ENCODE data around the gene ATP1A4. TPM values are rescaled to one million over a fixed set of nuclear protein-coding genes. Genes with fewer than 3 reads are reported as not detected.

Gene ATP1A4
- not detected in 3 replicates for total RNA-seq
- long read RNA-seq = 0 reads

- Mint-ChIP-seq H3K4me1 (ENCODE audit: low read depth) (peaks cover 16% of the 10 kb centered on the region), H3K27me3 (ENCODE audit: low read depth) (no peaks in the 10 kb centered on the region), H3K27ac (ENCODE audit: unreplicated experiment) (no peak within 1 kb of the TSS), H3K36me3 (ENCODE audit: low read depth) (no peaks in the 10 kb centered on the region), H3K9me3 (ENCODE audit: low read depth) (no peaks in the 10 kb centered on the region), H3K4me3 (ENCODE audit: unreplicated experiment) (no peak within 1 kb of the TSS)
- no peak for DNase-seq (ENCODE audit: low spot score)
- TF ChIP-seq CTCF (IDR thresholded peaks at IDR 0.05) = no peak
Observed at GRCh38 chr1:160151303-160151702, at the start of gene ATP1A4. ATP1A4 (plus strand) TSS chr1:160151603; CDS start chr1:160152041, 438 bp downstream.

- peaks cover 8% of the 10 kb centered on the region for H3K27me3 Mint-ChIP-seq (ENCODE audit: low read depth)
- no peak overlapping the region for H3K27ac Mint-ChIP-seq (ENCODE audit: unreplicated experiment)
- TF ChIP-seq CTCF (IDR thresholded peaks at IDR 0.05) = no peak
- H3K9me3 Mint-ChIP-seq (ENCODE audit: low read depth) = no peaks in the 10 kb centered on the region
- H3K4me1 Mint-ChIP-seq (ENCODE audit: low read depth) = peaks cover 32% of the 10 kb centered on the region
- no peaks in the 10 kb centered on the region for H3K36me3 Mint-ChIP-seq (ENCODE audit: low read depth)
- no peak for DNase-seq (ENCODE audit: low spot score)
- no peak overlapping the region for H3K4me3 Mint-ChIP-seq (ENCODE audit: unreplicated experiment)
Observed at GRCh38 chr1:160101717-160102522, 49.5 kb upstream of the ATP1A4 start.

GRCh38 chr1:160103658-160104408, 47.6 kb upstream of the ATP1A4 start:
- DNase-seq (ENCODE audit: low spot score) = no peak
- H3K36me3 Mint-ChIP-seq (ENCODE audit: low read depth) = no peaks in the 10 kb centered on the region
- no peaks in the 10 kb centered on the region for H3K9me3 Mint-ChIP-seq (ENCODE audit: low read depth)
- no peak overlapping the region for H3K27ac Mint-ChIP-seq (ENCODE audit: unreplicated experiment)
- no peak overlapping the region for H3K4me3 Mint-ChIP-seq (ENCODE audit: unreplicated experiment)
- H3K4me1 Mint-ChIP-seq (ENCODE audit: low read depth) = peaks cover 26% of the 10 kb centered on the region
- no peak for TF ChIP-seq CTCF (IDR thresholded peaks at IDR 0.05)
- peaks cover 11% of the 10 kb centered on the region for H3K27me3 Mint-ChIP-seq (ENCODE audit: low read depth)

GRCh38 chr1:160104486-160104885, 46.9 kb upstream of the ATP1A4 start:
- no peak for DNase-seq (ENCODE audit: low spot score)
- no peak overlapping the region for H3K4me3 Mint-ChIP-seq (ENCODE audit: unreplicated experiment)
- H3K27ac Mint-ChIP-seq (ENCODE audit: unreplicated experiment) = no peak overlapping the region
- no peak for TF ChIP-seq CTCF (IDR thresholded peaks at IDR 0.05)
- no peaks in the 10 kb centered on the region for H3K36me3 Mint-ChIP-seq (ENCODE audit: low read depth)
- H3K9me3 Mint-ChIP-seq (ENCODE audit: low read depth) = no peaks in the 10 kb centered on the region
- peaks cover 27% of the 10 kb centered on the region for H3K4me1 Mint-ChIP-seq (ENCODE audit: low read depth)
- peaks cover 15% of the 10 kb centered on the region for H3K27me3 Mint-ChIP-seq (ENCODE audit: low read depth)

GRCh38 chr1:160105155-160105554, 46.2 kb upstream of the ATP1A4 start:
- no peak for TF ChIP-seq CTCF (IDR thresholded peaks at IDR 0.05)
- no peaks in the 10 kb centered on the region for H3K9me3 Mint-ChIP-seq (ENCODE audit: low read depth)
- H3K27ac Mint-ChIP-seq (ENCODE audit: unreplicated experiment) = no peak overlapping the region
- H3K36me3 Mint-ChIP-seq (ENCODE audit: low read depth) = no peaks in the 10 kb centered on the region
- no peak for DNase-seq (ENCODE audit: low spot score)
- H3K4me3 Mint-ChIP-seq (ENCODE audit: unreplicated experiment) = no peak overlapping the region
- H3K27me3 Mint-ChIP-seq (ENCODE audit: low read depth) = peaks cover 16% of the 10 kb centered on the region
- H3K4me1 Mint-ChIP-seq (ENCODE audit: low read depth) = peaks cover 29% of the 10 kb centered on the region
